ENCODE measurements around the gene GUCA1C.

DNA sequence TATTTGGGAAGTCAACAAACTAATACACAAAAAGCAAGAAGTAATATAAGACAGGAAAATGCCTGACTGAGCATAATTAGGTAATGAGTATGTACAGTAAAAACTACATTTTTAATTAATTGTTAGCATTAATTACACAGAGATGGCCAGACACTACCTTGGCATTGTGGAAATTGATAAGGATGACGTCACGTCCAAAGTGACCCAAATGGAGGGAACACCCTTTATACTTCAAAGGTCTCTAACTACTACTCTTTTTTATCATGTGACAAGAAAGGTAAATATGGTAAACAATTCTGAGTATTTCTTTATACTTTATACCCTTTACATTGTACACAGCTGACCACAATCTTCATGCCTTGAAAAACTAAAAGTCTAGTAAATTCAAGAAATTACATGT, 22.4 kb upstream of the GUCA1C start:
- TF ChIP-seq POLR2A (IDR thresholded peaks at IDR 0.05; ENCODE audit: low read length) (no peak), GATA1 (IDR thresholded peaks at IDR 0.05; ENCODE audit: low read depth, low read length) (no peak)

Data from erythroblast (primary cell).